WI38 (cell line): Measurements from ENCODE around the gene SELENOF.
"Not testable (repeated sequence)": the region's sequence is repeated elsewhere in the genome, so short reads cannot be mapped to it uniquely, and the experiment has no call there.

ENCODE experiments used
- H3K4me3 ChIP-seq: 2 replicates; pipeline ENCODE4 v1.5.1; 2011; ENCODE audit warnings: low read depth, mild to moderate bottlenecking, control low read depth, low read length
- CTCF ChIP-seq: IDR thresholded peaks from 2 replicates; pipeline ENCODE4 v1.5.1; 2012; ENCODE audit warnings: low read depth, mild to moderate bottlenecking, control low read depth, low read length

SELENOF gene

DNA sequence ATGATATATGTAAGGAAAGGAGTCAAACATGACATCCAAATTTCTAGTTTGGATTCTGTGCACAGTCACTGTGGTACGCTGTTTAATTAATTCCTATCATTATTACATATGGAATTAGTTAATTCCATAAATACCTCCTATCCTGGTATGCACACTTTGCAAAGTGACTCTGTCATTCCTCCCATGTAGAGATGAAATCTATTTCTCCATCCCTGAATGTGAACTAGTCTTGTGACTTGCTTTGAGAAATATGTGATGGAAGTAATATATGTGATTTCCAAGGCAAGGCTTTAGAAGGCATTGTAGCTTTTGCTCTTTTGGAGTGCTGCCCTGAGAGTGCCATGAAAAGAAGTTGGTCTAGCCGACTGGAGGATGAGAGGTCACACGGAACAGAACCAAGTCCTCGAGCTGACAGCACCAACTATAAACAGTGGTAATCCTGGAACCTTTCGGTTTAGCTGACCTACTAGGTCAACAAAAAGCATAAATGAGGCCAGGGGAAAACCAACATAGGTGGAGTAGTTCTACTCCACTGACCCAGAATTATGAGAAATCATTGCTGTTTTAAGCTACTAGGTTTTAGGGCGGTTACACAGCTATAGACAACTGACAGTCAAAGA lies 1.5 kb downstream of the SELENOF start:
- TF ChIP-seq CTCF, result no peak
- peak overlapping the region; percentile 99 for H3K4me3 ChIP-seq

DNA sequence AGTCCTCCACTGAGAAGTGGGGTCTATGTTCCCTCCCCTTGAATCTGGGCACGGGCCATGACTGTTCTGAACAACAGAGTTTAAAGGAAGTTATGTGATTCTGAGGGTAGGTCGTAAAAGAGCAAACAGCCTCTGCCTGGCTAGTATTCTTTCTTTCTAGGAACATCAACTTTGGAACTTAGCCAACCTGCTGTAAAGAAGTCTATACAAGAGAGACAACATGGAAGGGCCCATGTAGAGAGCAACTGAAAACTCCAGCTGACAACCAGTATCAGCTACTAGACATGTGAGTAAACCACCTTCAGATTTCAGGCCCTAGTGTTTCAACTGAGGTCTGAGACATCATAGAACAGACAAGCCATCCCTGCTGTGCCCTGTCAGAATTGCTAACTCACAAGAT lies 7.5 kb downstream of the SELENOF start:
- TF ChIP-seq CTCF, result no peak
- no peak overlapping the region for H3K4me3 ChIP-seq

GRCh38 chr1:86905875-86906274 lies 8.1 kb downstream of the SELENOF start:
- TF ChIP-seq CTCF, result no peak

GRCh38 chr1:86899401-86899800 lies 14.5 kb downstream of the SELENOF start:
- H3K4me3 ChIP-seq, result not testable (repeated sequence)

More at GRCh38 chr1:86905875-86906274, 8.1 kb downstream of the SELENOF start:
- no peak overlapping the region for H3K4me3 ChIP-seq

DNA sequence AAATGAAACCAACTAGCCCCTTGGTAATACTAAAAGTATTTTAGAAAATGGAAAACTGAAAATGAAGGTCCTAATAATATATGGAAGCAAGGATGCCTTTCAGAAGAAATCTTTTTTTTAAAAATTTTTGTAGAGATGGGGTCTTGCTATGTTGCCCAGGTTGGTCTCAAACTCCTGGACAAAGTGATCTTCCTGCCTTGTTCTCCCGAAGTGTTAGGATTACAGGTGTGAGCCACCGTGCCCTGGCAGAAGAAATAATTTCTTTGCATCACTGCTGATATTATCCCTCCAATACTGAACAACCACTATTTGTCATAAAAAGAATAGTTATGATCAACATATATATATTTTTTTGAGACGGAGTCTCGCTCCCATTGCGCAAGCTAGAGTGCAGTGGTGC lies 25.6 kb downstream of the SELENOF start:
- no peak for TF ChIP-seq CTCF
- no peak overlapping the region for H3K4me3 ChIP-seq

DNA sequence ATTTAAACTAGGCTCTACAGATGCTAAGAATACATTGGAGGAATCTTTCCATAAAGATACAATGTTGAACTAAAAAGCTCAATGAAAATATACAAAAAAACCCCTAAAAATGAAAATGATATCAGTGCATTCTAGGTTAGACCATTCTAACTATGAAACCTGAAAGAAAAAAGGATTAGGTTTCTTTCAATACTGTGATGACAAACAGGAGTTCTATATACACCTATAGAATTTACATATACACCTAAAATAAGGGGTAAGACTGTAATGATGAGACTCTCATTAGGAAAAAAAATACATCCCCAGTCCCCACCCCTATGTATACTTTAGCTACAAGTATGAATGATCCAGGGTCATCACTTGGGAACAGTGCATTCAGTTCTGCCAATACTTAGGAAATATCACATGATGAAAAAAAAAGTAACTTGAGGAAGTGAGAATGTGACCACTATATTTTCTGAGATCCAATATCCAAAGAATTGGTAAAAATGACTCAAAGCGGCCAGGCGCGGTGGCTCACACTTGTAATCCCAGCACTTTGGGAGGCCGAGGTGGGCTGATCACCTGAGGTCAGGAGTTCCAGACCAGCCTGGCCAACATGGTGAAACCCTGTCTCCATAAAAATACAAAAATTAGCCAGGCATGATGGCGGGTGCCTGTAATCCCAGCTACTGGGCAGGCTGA lies 26.3 kb downstream of the SELENOF start:
- no peak overlapping the region for H3K4me3 ChIP-seq
- TF ChIP-seq CTCF, result no peak

- TF ChIP-seq CTCF, result no peak
- no peak overlapping the region for H3K4me3 ChIP-seq
Measured at GRCh38 chr1:86875722-86876121, 38.2 kb downstream of the SELENOF start.

GRCh38 chr1:86872086-86872485 lies 41.8 kb downstream of the SELENOF start:
- H3K4me3 ChIP-seq, result no peak overlapping the region
- no peak for TF ChIP-seq CTCF
